Ishikawa (cell line): ENCODE data around the gene MLLT10.

Experiments
- EGR1 ChIP-seq: IDR thresholded peaks from 2 replicates; pipeline ENCODE4 v1.6.1; 2012
- MAX ChIP-seq: IDR thresholded peaks from 2 replicates; pipeline ENCODE4 v1.6.1; 2012
- REST ChIP-seq: IDR thresholded peaks from 2 replicates; pipeline ENCODE4 v1.6.1; 2012; ENCODE audit warnings: low read depth, mild to moderate bottlenecking
- USF1 ChIP-seq: IDR thresholded peaks from 2 replicates; pipeline ENCODE4 v1.6.1; 2012

- TF ChIP-seq REST (no peak), MAX (no peak), USF1 (no peak), EGR1 (no peak)
These were observed 83.2 kb downstream of the MLLT10 start for GRCh38 chr10:21617267-21617666.
